ENCODE data around the gene PLAU. TPM values are rescaled to one million over a fixed set of nuclear protein-coding genes. Genes with fewer than 3 reads are reported as not detected.
"Not testable (repeated sequence)": the region's sequence is repeated elsewhere in the genome, so short reads cannot be mapped to it uniquely, and the experiment has no call there.

PLAU gene
- total RNA-seq, 2 experiments from 2014 or later = not detected

DNA sequence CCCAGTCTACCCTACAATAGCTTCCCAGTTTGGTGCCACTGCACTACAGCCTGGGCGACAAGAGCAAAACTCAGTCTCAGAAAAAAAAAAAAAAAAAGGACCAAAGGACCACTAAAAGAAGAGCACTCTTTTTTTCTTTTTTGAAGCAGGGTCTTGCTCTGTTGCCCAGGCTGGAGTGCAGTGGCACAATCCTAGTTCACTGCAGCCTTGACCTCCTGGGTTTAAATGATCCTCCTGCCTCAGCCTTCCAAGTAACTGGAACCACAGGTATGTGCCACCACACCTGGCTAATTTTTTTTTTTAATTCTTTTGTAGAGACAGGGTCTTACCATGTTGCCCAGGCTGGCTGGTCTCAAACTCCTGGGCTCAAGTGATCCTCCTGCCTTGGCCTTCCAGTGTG, 14.0 kb downstream of the PLAU start:
- Histone ChIP-seq H3K27me3 (ENCODE audit: control insufficient read depth in 1 of 2, insufficient read depth in 2 of 2, low read length in 2 of 2) (peaks cover 6 to 14% of the 10 kb centered on the region in 2 experiments), H3K4me3 (ENCODE audit: low read length) (no peak overlapping the region), H3K36me3 (ENCODE audit: insufficient read depth, low read length) (no peaks in the 10 kb centered on the region), H3K27ac (ENCODE audit: low read depth in 1 of 2, low read length in 2 of 2) (no peak overlapping the region), H3K4me1 (ENCODE audit: insufficient read depth, low read length) (peaks cover 30% of the 10 kb centered on the region), H3K9me3 (ENCODE audit: control insufficient read depth in 1 of 2, insufficient read depth in 1 of 2, low read length in 2 of 2) (no peaks in the 10 kb centered on the region)
- Mint-ChIP-seq H3K9me3 (no peaks in the 10 kb centered on the region), H3K4me3 (no peak overlapping the region), H3K4me1 (ENCODE audit: low read depth) (peaks cover 26% of the 10 kb centered on the region), H3K36me3 (ENCODE audit: low read depth) (no peaks in the 10 kb centered on the region), H3K27ac (no peak overlapping the region), H3K27me3 (peaks cover 61% of the 10 kb centered on the region)
- TF ChIP-seq, protein P1, sequence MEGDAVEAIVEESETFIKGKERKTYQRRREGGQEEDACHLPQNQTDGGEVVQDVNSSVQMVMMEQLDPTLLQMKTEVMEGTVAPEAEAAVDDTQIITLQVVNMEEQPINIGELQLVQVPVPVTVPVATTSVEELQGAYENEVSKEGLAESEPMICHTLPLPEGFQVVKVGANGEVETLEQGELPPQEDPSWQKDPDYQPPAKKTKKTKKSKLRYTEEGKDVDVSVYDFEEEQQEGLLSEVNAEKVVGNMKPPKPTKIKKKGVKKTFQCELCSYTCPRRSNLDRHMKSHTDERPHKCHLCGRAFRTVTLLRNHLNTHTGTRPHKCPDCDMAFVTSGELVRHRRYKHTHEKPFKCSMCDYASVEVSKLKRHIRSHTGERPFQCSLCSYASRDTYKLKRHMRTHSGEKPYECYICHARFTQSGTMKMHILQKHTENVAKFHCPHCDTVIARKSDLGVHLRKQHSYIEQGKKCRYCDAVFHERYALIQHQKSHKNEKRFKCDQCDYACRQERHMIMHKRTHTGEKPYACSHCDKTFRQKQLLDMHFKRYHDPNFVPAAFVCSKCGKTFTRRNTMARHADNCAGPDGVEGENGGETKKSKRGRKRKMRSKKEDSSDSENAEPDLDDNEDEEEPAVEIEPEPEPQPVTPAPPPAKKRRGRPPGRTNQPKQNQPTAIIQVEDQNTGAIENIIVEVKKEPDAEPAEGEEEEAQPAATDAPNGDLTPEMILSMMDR (IDR thresholded peaks at IDR 0.05) = no peak
- ATAC-seq (ENCODE audit: poor library complexity) = no peak
- CTCF ChIA-PET = interaction anchor here (1.9 kb wide), 1 partner anchor 16 kb away, joined by 5 read pairs; no protein-coding TSS in a partner anchor
- no peak for DNase-seq
- POLR2A ChIA-PET = interaction anchor here (0.8 kb wide), 1 partner anchor 45 kb away, joined by 4 read pairs; no protein-coding TSS in a partner anchor
- intact Hi-C loops (cut with DNase I, micrococcal nuclease) = loop anchor here in 1 of 2 experiments (5.0 kb wide), 1 partner anchor 32 kb away; no protein-coding TSS in a partner anchor

DNA sequence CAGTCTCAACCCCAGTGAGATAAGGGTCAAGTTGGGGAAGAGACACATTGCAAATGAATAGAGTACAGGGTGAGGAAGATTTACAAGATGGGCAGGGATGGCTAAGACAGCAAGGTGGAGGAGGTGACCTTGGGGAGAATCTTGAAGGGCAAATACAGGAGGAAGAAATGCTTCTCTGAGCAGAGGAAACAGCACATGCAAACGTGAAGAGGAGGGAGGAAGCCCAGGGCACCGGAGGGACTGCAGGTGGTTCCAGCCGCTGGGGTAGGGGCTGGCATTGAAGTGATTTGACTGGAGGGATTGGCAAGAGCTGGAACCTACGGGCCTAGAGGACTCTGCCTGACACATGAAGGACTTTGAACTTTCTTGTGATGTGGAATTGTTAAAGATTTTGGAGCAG, 14.6 kb downstream of the PLAU start:
- TF ChIP-seq, protein P1 (IDR thresholded peaks at IDR 0.05) = no peak
- H3K27ac Mint-ChIP-seq = no peak overlapping the region
- no peaks in the 10 kb centered on the region for H3K36me3 Mint-ChIP-seq (ENCODE audit: low read depth)
- Histone ChIP-seq H3K27ac (ENCODE audit: low read depth in 1 of 2, low read length in 2 of 2) (no peak overlapping the region), H3K27me3 (ENCODE audit: control insufficient read depth in 1 of 2, insufficient read depth in 2 of 2, low read length in 2 of 2) (peaks cover 6 to 14% of the 10 kb centered on the region in 2 experiments), H3K9me3 (ENCODE audit: control insufficient read depth in 1 of 2, insufficient read depth in 1 of 2, low read length in 2 of 2) (no peaks in the 10 kb centered on the region), H3K4me1 (ENCODE audit: insufficient read depth, low read length) (peaks cover 25% of the 10 kb centered on the region), H3K4me3 (ENCODE audit: low read length) (no peak overlapping the region), H3K36me3 (ENCODE audit: insufficient read depth, low read length) (no peaks in the 10 kb centered on the region)
- H3K4me3 Mint-ChIP-seq = no peak overlapping the region
- H3K27me3 Mint-ChIP-seq = peaks cover 61% of the 10 kb centered on the region
- H3K4me1 Mint-ChIP-seq (ENCODE audit: low read depth) = peaks cover 20% of the 10 kb centered on the region
- CTCF ChIA-PET = no interaction called here
- intact Hi-C loops (cut with DNase I, micrococcal nuclease) = no loop called here
- DNase-seq (no peak), ATAC-seq (ENCODE audit: poor library complexity) (no peak)
- H3K9me3 Mint-ChIP-seq = no peaks in the 10 kb centered on the region
- POLR2A ChIA-PET = no interaction called here

DNA sequence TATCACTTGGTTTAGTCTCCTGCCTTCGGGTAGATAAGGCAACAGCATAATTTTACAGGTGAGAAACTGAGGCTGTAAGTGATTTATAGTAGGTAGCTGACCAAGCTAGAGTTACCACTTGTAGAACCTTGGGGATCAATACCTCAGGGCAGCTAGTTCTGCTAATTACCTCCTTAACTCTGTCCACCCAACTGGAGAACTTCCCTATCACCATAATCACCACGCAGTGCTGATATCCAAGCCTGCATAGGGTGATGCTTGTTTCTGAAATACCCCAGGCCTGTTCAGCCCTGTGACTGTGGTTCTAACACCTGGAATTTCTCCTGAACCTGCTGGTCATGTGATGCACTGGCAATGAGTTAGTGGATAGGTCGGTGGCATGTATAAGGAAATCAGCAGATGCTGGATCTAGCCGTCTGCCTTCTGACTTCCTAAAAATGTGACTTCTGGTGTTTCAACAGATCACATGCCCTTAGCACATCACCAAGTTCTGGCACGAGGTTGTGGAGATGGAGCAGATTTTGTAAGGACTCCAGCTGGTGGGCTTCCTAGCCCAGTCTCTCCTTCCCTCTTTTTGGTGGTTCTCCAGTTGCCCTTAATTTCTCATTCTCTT, 15.3 kb downstream of the PLAU start:
- intact Hi-C loops (cut with DNase I, micrococcal nuclease) = no loop called here
- Histone ChIP-seq H3K9me3 (ENCODE audit: control insufficient read depth in 1 of 2, insufficient read depth in 1 of 2, low read length in 2 of 2) (no peaks in the 10 kb centered on the region), H3K36me3 (ENCODE audit: insufficient read depth, low read length) (no peaks in the 10 kb centered on the region), H3K27ac (ENCODE audit: low read depth in 1 of 2, low read length in 2 of 2) (no peak overlapping the region), H3K27me3 (ENCODE audit: control insufficient read depth in 1 of 2, insufficient read depth in 2 of 2, low read length in 2 of 2) (peaks cover 6 to 14% of the 10 kb centered on the region in 2 experiments), H3K4me1 (ENCODE audit: insufficient read depth, low read length) (peaks cover 19% of the 10 kb centered on the region), H3K4me3 (ENCODE audit: low read length) (no peak overlapping the region)
- TF ChIP-seq, protein P1 (IDR thresholded peaks at IDR 0.05) = no peak
- CTCF ChIA-PET = interaction anchor here (1.4 kb wide), 1 partner anchor 14 kb away, joined by 4 read pairs; no protein-coding TSS in a partner anchor
- ATAC-seq (ENCODE audit: poor library complexity) (no peak), DNase-seq (peak in 2 of 14 experiments; percentile 53)
- Mint-ChIP-seq H3K4me1 (ENCODE audit: low read depth) (peaks cover 16% of the 10 kb centered on the region), H3K4me3 (no peak overlapping the region), H3K27me3 (peaks cover 61% of the 10 kb centered on the region), H3K9me3 (no peaks in the 10 kb centered on the region), H3K36me3 (ENCODE audit: low read depth) (no peaks in the 10 kb centered on the region), H3K27ac (no peak overlapping the region)
- POLR2A ChIA-PET = no interaction called here

DNA sequence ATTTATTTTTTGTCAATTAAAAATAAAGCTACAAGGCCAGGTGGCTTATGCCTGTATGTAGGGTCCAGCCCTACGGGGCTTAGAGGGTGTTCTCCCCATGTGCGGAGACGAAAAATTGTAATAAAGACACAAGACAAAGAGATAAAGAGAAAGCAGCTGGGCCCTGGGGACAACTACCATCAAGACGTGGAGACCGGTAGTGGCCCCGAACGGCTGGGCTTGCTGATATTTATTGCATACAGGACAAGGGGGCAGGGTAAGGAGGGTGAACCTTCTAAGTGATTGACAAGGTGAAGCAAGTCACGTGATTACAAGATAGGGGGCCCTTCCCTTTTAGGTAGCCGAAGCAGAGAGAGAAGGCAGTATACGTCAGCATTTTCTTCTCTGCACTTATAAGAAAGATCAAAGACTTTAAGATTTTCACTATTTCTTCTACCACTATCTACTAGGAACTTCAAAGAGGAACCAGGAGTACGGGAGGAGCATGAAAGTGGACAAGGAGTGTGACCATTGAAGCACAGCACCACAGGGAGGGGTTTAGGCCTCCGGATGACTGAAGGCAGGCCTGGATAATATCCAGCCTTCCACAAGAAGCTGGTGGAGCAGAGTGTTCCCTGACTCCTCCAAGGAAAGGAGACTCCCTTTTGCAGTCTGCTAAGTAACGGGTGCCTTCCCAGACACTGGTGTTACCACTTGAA, 19.8 kb downstream of the PLAU start:
- H3K4me3 Mint-ChIP-seq; H3K27me3 ChIP-seq (ENCODE audit: control insufficient read depth in 1 of 2, insufficient read depth in 2 of 2, low read length in 2 of 2); H3K4me3 ChIP-seq (ENCODE audit: low read length); H3K36me3 ChIP-seq (ENCODE audit: insufficient read depth, low read length); H3K36me3 Mint-ChIP-seq (ENCODE audit: low read depth); POLR2A ChIA-PET; H3K27ac ChIP-seq (ENCODE audit: low read depth in 1 of 2, low read length in 2 of 2); ATAC-seq (ENCODE audit: poor library complexity); H3K27ac Mint-ChIP-seq; intact Hi-C loops (cut with DNase I, micrococcal nuclease); H3K9me3 ChIP-seq (ENCODE audit: control insufficient read depth in 1 of 2, insufficient read depth in 1 of 2, low read length in 2 of 2); DNase-seq; H3K9me3 Mint-ChIP-seq: not testable (repeated sequence)
- Mint-ChIP-seq H3K27me3 (peaks cover 30% of the 10 kb centered on the region), H3K4me1 (ENCODE audit: low read depth) (peaks cover 13% of the 10 kb centered on the region)
- CTCF ChIA-PET = interaction anchor here (0.7 to 2.7 kb wide), 2 partner anchors 10 to 51 kb away, joined by 3 to 11 read pairs; no protein-coding TSS in a partner anchor
- peaks cover 13% of the 10 kb centered on the region for H3K4me1 ChIP-seq (ENCODE audit: insufficient read depth, low read length)
